ENCODE data around the gene CEPT1. TPM values are rescaled to one million over a fixed set of nuclear protein-coding genes. Genes with fewer than 3 reads are reported as not detected.
"Not testable (repeated sequence)": the region's sequence is repeated elsewhere in the genome, so short reads cannot be mapped to it uniquely, and the experiment has no call there.

CEPT1 gene
- polyA plus RNA-seq, 1 of the 3 experiments (the other 2 are of a cell fraction), result 11.6 TPM

GRCh38 chr1:111214884-111215283 lies 74.9 kb downstream of the CEPT1 start:
- Histone ChIP-seq H3K27ac (ENCODE audit: low read depth in 2 of 2, low read length in 1 of 2) (no peak overlapping the region), H3K79me2 (ENCODE audit: insufficient read depth) (no peaks in the 10 kb centered on the region), H2AFZ (ENCODE audit: low read depth) (no peak overlapping the region), H4K20me1 (ENCODE audit: insufficient read depth) (no peaks in the 10 kb centered on the region), H3K36me3 (replicated peaks in 1 of 2; ENCODE audit: control insufficient read depth in 1 of 2, insufficient read depth in 2 of 2, low read length in 1 of 2) (no peaks in the 10 kb centered on the region), H3K27me3 (ENCODE audit: insufficient read depth) (no peaks in the 10 kb centered on the region), H3K4me2 (no peak overlapping the region), H3K4me3 (ENCODE audit: low read depth in 2 of 2, low read length in 1 of 2) (no peak overlapping the region), H3F3A (replicated peaks; ENCODE audit: insufficient read depth) (no peaks in the 10 kb centered on the region), H3K9ac (no peak overlapping the region), H3K9me2 (no peaks in the 10 kb centered on the region), H3K9me3 (no peaks in the 10 kb centered on the region), H3K4me1 (ENCODE audit: control insufficient read depth in 1 of 2, insufficient read depth in 2 of 2, low read depth in 1 of 2, low read length in 1 of 2) (no peaks in the 10 kb centered on the region)
- TF ChIP-seq USF2 (IDR thresholded peaks at IDR 0.05; ENCODE audit: borderline replicate concordance, low read depth, low read length) (no peak), USF1 (IDR thresholded peaks at IDR 0.05; ENCODE audit: borderline replicate concordance, low read depth) (no peak), PBX3 (IDR thresholded peaks at IDR 0.05) (no peak), MEF2A (IDR thresholded peaks at IDR 0.05; ENCODE audit: borderline replicate concordance, low read depth) (no peak), SMC3 (IDR thresholded peaks at IDR 0.05; ENCODE audit: low read depth, low read length) (no peak), YY1 (IDR thresholded peaks at IDR 0.05; ENCODE audit: low read depth) (no peak), ELF1 (IDR thresholded peaks at IDR 0.05) (no peak), MAX (IDR thresholded peaks at IDR 0.05; ENCODE audit: low read depth) (no peak)
- POLR2A ChIA-PET, result no interaction called here
- WGBS (ENCODE audit: low lambda C conversion rate), result 85% methylated on average over 7 of the region's 7 CpGs
- CTCF ChIA-PET, result interaction anchor here (1.3 to 10.2 kb wide), 4 partner anchors 8 to 188 kb away, joined by 3 to 161 read pairs (median 6); no protein-coding TSS in a partner anchor
- DNase-seq, result no peak

GRCh38 chr1:111215285-111215684 lies 75.3 kb downstream of the CEPT1 start:
- H3K4me3 ChIP-seq (ENCODE audit: low read depth in 2 of 2, low read length in 1 of 2); H3K36me3 ChIP-seq (replicated peaks in 1 of 2; ENCODE audit: control insufficient read depth in 1 of 2, insufficient read depth in 2 of 2, low read length in 1 of 2); H3K27me3 ChIP-seq (ENCODE audit: insufficient read depth); H3K9ac ChIP-seq; H3F3A ChIP-seq (replicated peaks; ENCODE audit: insufficient read depth); H3K9me3 ChIP-seq; H3K79me2 ChIP-seq (ENCODE audit: insufficient read depth); H3K27ac ChIP-seq (ENCODE audit: low read depth in 2 of 2, low read length in 1 of 2); DNase-seq; H2AFZ ChIP-seq (ENCODE audit: low read depth); H3K4me2 ChIP-seq; H3K9me2 ChIP-seq; H4K20me1 ChIP-seq (ENCODE audit: insufficient read depth); H3K4me1 ChIP-seq (ENCODE audit: control insufficient read depth in 1 of 2, insufficient read depth in 2 of 2, low read depth in 1 of 2, low read length in 1 of 2); POLR2A ChIA-PET: not testable (repeated sequence)
- CTCF ChIA-PET, result interaction anchor here (0.7 to 10.2 kb wide), 4 partner anchors 8 to 379 kb away, joined by 3 to 161 read pairs (median 6); no protein-coding TSS in a partner anchor
- WGBS (ENCODE audit: low lambda C conversion rate), result 63% methylated on average over 2 of the region's 2 CpGs

- H2AFZ ChIP-seq (ENCODE audit: low read depth), result no peak overlapping the region
- DNase-seq, result no peak
- TF ChIP-seq CHD2 (IDR thresholded peaks at IDR 0.05; ENCODE audit: low read length, partially characterized antibody), result no peak
- TF ChIP-seq NFIC (IDR thresholded peaks at IDR 0.05; ENCODE audit: borderline replicate concordance), result no peak
- TF ChIP-seq SMC3 (IDR thresholded peaks at IDR 0.05; ENCODE audit: low read depth, low read length), result no peak
- no peak for TF ChIP-seq IRF3 (IDR thresholded peaks at IDR 0.05; ENCODE audit: low read depth, low read length)
- TF ChIP-seq REST (IDR thresholded peaks at IDR 0.05; ENCODE audit: low read depth, low read length), result no peak
- TF ChIP-seq RCOR1 (IDR thresholded peaks at IDR 0.05; ENCODE audit: low read length), result no peak
- no peak overlapping the region for H3K27ac ChIP-seq (ENCODE audit: low read depth in 2 of 2, low read length in 1 of 2)
- WGBS (ENCODE audit: low lambda C conversion rate), result 58% methylated on average over 5 of the region's 5 CpGs
- no peaks in the 10 kb centered on the region for H3K4me1 ChIP-seq (ENCODE audit: control insufficient read depth in 1 of 2, insufficient read depth in 2 of 2, low read depth in 1 of 2, low read length in 1 of 2)
- no peak overlapping the region for H3K4me2 ChIP-seq
- no peaks in the 10 kb centered on the region for H3K36me3 ChIP-seq (replicated peaks in 1 of 2; ENCODE audit: control insufficient read depth in 1 of 2, insufficient read depth in 2 of 2, low read length in 1 of 2)
- H3K4me3 ChIP-seq (ENCODE audit: low read depth in 2 of 2, low read length in 1 of 2), result no peak overlapping the region
- no peaks in the 10 kb centered on the region for H4K20me1 ChIP-seq (ENCODE audit: insufficient read depth)
- H3F3A ChIP-seq (replicated peaks; ENCODE audit: insufficient read depth), result no peaks in the 10 kb centered on the region
- CTCF ChIA-PET, result interaction anchor here (10.2 kb wide), 1 partner anchor 186 kb away, joined by 161 read pairs; no protein-coding TSS in a partner anchor
- no peaks in the 10 kb centered on the region for H3K9me2 ChIP-seq
- no peaks in the 10 kb centered on the region for H3K27me3 ChIP-seq (ENCODE audit: insufficient read depth)
- H3K9ac ChIP-seq, result no peak overlapping the region
- H3K9me3 ChIP-seq, result no peaks in the 10 kb centered on the region
- H3K79me2 ChIP-seq (ENCODE audit: insufficient read depth), result no peaks in the 10 kb centered on the region
- POLR2A ChIA-PET, result no interaction called here
Measured at GRCh38 chr1:111216751-111217150, 76.7 kb downstream of the CEPT1 start.
